ENCODE measurements around the gene ADAT3. TPM values are rescaled to one million over a fixed set of nuclear protein-coding genes. Genes with fewer than 3 reads are reported as not detected.

The ADAT3 gene
- total RNA-seq, 2 experiments from 2014 or later = 10.6 to 13.3 TPM

- Mint-ChIP-seq H3K4me3 (peak overlapping the region; percentile 99), H3K36me3 (ENCODE audit: low read depth) (peaks cover 10% of the 10 kb centered on the region), H3K27ac (peak overlapping the region; percentile 97), H3K27me3 (no peaks in the 10 kb centered on the region), H3K9me3 (no peaks in the 10 kb centered on the region), H3K4me1 (peaks cover 37% of the 10 kb centered on the region)
- CTCF ChIA-PET = interaction anchor here (1.2 to 1.8 kb wide), 2 partner anchors 13 to 78 kb away, joined by 4 read pairs; no protein-coding TSS in a partner anchor
- POLR2A ChIA-PET = no interaction called here
- DNase-seq = no peak
Measured at GRCh38 chr19:1942934-1943555, 37.8 kb downstream of the ADAT3 start.

GRCh38 chr19:1943661-1944087, 38.5 kb downstream of the ADAT3 start:
- peak overlapping the region; percentile 97 for H3K27ac Mint-ChIP-seq
- CTCF ChIA-PET = interaction anchor here (0.6 to 1.8 kb wide), 2 partner anchors 13 to 74 kb away, joined by 3 to 4 read pairs; no protein-coding TSS in a partner anchor
- H3K9me3 Mint-ChIP-seq = no peaks in the 10 kb centered on the region
- H3K36me3 Mint-ChIP-seq (ENCODE audit: low read depth) = peaks cover 10% of the 10 kb centered on the region
- no peaks in the 10 kb centered on the region for H3K27me3 Mint-ChIP-seq
- POLR2A ChIA-PET = no interaction called here
- peaks cover 38% of the 10 kb centered on the region for H3K4me1 Mint-ChIP-seq
- DNase-seq = no peak
- H3K4me3 Mint-ChIP-seq = peak overlapping the region; percentile 99

- Mint-ChIP-seq H3K9me3 (no peaks in the 10 kb centered on the region), H3K36me3 (ENCODE audit: low read depth) (peaks cover 13% of the 10 kb centered on the region), H3K27me3 (no peaks in the 10 kb centered on the region), H3K27ac (peak overlapping the region; percentile 31), H3K4me1 (peaks cover 40% of the 10 kb centered on the region), H3K4me3 (no peak overlapping the region)
- POLR2A ChIA-PET = no interaction called here
- CTCF ChIA-PET = interaction anchor here (0.6 to 1.4 kb wide), 3 partner anchors 74 to 447 kb away, joined by 3 to 5 read pairs (median 3); no protein-coding TSS in a partner anchor
- DNase-seq = no peak
Measured at GRCh38 chr19:1944088-1944915, 39.1 kb downstream of the ADAT3 start.

- H3K4me1 Mint-ChIP-seq = peaks cover 34% of the 10 kb centered on the region
- peak overlapping the region; percentile 25 for H3K27ac Mint-ChIP-seq
- no peak for DNase-seq
- no peak overlapping the region for H3K4me3 Mint-ChIP-seq
- ChIA-PET CTCF (interaction anchor here (0.6 to 1.6 kb wide), 9 partner anchors 18 to 447 kb away, joined by 3 to 10 read pairs (median 4); no protein-coding TSS in a partner anchor), POLR2A (no interaction called here)
- H3K36me3 Mint-ChIP-seq (ENCODE audit: low read depth) = peaks cover 14% of the 10 kb centered on the region
- no peaks in the 10 kb centered on the region for H3K9me3 Mint-ChIP-seq
- H3K27me3 Mint-ChIP-seq = no peaks in the 10 kb centered on the region
Measured at GRCh38 chr19:1944916-1945561, 39.8 kb downstream of the ADAT3 start.

GRCh38 chr19:1945899-1946298, 40.7 kb downstream of the ADAT3 start:
- H3K4me1 Mint-ChIP-seq = peaks cover 30% of the 10 kb centered on the region
- no peaks in the 10 kb centered on the region for H3K27me3 Mint-ChIP-seq
- CTCF ChIA-PET = interaction anchor here (0.7 to 1.6 kb wide), 11 partner anchors 9 to 330 kb away, joined by 3 to 10 read pairs (median 4); no protein-coding TSS in a partner anchor
- H3K4me3 Mint-ChIP-seq = no peak overlapping the region
- H3K36me3 Mint-ChIP-seq (ENCODE audit: low read depth) = peaks cover 14% of the 10 kb centered on the region
- H3K9me3 Mint-ChIP-seq = no peaks in the 10 kb centered on the region
- DNase-seq = peak; percentile 28
- POLR2A ChIA-PET = no interaction called here
- H3K27ac Mint-ChIP-seq = peak overlapping the region; percentile 52

GRCh38 chr19:1947651-1948209, 42.5 kb downstream of the ADAT3 start:
- H3K4me1 Mint-ChIP-seq = peaks cover 29% of the 10 kb centered on the region
- no peak for DNase-seq
- ChIA-PET CTCF (interaction anchor here (0.6 to 1.2 kb wide), 2 partner anchors 17 to 57 kb away, joined by 3 to 4 read pairs; no protein-coding TSS in a partner anchor), POLR2A (no interaction called here)
- no peaks in the 10 kb centered on the region for H3K27me3 Mint-ChIP-seq
- no peaks in the 10 kb centered on the region for H3K9me3 Mint-ChIP-seq
- H3K36me3 Mint-ChIP-seq (ENCODE audit: low read depth) = peaks cover 16% of the 10 kb centered on the region
- no peak overlapping the region for H3K4me3 Mint-ChIP-seq
- no peak overlapping the region for H3K27ac Mint-ChIP-seq

- CTCF ChIA-PET = no interaction called here
- no peak overlapping the region for H3K4me3 Mint-ChIP-seq
- peaks cover 11% of the 10 kb centered on the region for H3K4me1 Mint-ChIP-seq
- peaks cover 12% of the 10 kb centered on the region for H3K36me3 Mint-ChIP-seq (ENCODE audit: low read depth)
- H3K27me3 Mint-ChIP-seq = no peaks in the 10 kb centered on the region
- no peak for DNase-seq
- POLR2A ChIA-PET = no interaction called here
- H3K9me3 Mint-ChIP-seq = no peaks in the 10 kb centered on the region
- no peak overlapping the region for H3K27ac Mint-ChIP-seq
Measured at GRCh38 chr19:1949304-1950101, 44.3 kb downstream of the ADAT3 start.

- no peak overlapping the region for H3K27ac Mint-ChIP-seq
- peaks cover 12% of the 10 kb centered on the region for H3K36me3 Mint-ChIP-seq (ENCODE audit: low read depth)
- ChIA-PET CTCF (interaction anchor here (1.3 to 1.5 kb wide), 2 partner anchors 13 to 27 kb away, joined by 4 read pairs; no protein-coding TSS in a partner anchor), POLR2A (no interaction called here)
- no peak for DNase-seq
- H3K9me3 Mint-ChIP-seq = no peaks in the 10 kb centered on the region
- H3K4me3 Mint-ChIP-seq = no peak overlapping the region
- no peaks in the 10 kb centered on the region for H3K27me3 Mint-ChIP-seq
- peaks cover 8% of the 10 kb centered on the region for H3K4me1 Mint-ChIP-seq
Measured at GRCh38 chr19:1950640-1951039, 45.4 kb downstream of the ADAT3 start.

GRCh38 chr19:1952635-1953034, 47.4 kb downstream of the ADAT3 start:
- Mint-ChIP-seq H3K4me3 (no peak overlapping the region), H3K27me3 (no peaks in the 10 kb centered on the region), H3K9me3 (no peaks in the 10 kb centered on the region), H3K27ac (no peak overlapping the region), H3K36me3 (ENCODE audit: low read depth) (peaks cover 8% of the 10 kb centered on the region), H3K4me1 (peaks cover 5% of the 10 kb centered on the region)
- DNase-seq = no peak
- CTCF ChIA-PET = interaction anchor here (1.2 kb wide), 1 partner anchor 171 kb away, joined by 3 read pairs; no protein-coding TSS in a partner anchor
- POLR2A ChIA-PET = no interaction called here

GRCh38 chr19:1953037-1953436, 47.8 kb downstream of the ADAT3 start:
- ChIA-PET POLR2A (no interaction called here), CTCF (interaction anchor here (1.1 to 1.2 kb wide), 2 partner anchors 60 to 170 kb away, joined by 3 read pairs; no protein-coding TSS in a partner anchor)
- no peak overlapping the region for H3K4me3 Mint-ChIP-seq
- no peak overlapping the region for H3K27ac Mint-ChIP-seq
- no peak for DNase-seq
- no peaks in the 10 kb centered on the region for H3K27me3 Mint-ChIP-seq
- no peaks in the 10 kb centered on the region for H3K9me3 Mint-ChIP-seq
- H3K36me3 Mint-ChIP-seq (ENCODE audit: low read depth) = peaks cover 8% of the 10 kb centered on the region
- peaks cover 5% of the 10 kb centered on the region for H3K4me1 Mint-ChIP-seq

GRCh38 chr19:1953441-1954094, 48.4 kb downstream of the ADAT3 start:
- DNase-seq = no peak
- Mint-ChIP-seq H3K4me1 (peaks cover 3% of the 10 kb centered on the region), H3K36me3 (ENCODE audit: low read depth) (peaks cover 8% of the 10 kb centered on the region), H3K4me3 (no peak overlapping the region), H3K27me3 (no peaks in the 10 kb centered on the region), H3K9me3 (no peaks in the 10 kb centered on the region), H3K27ac (no peak overlapping the region)
- CTCF ChIA-PET = interaction anchor here (1.1 kb wide), 1 partner anchor 59 kb away, joined by 3 read pairs; no protein-coding TSS in a partner anchor
- POLR2A ChIA-PET = no interaction called here
